ENCODE measurements around the gene ASRGL1.
A peak's percentile ranks its signal among the peaks of the same experiment; 100 is the strongest.

The ASRGL1 gene

GRCh38 chr11:62337303-62338181, at the start of gene ASRGL1:
TSS of gene ASRGL1 (plus strand) at chr11:62337448. CDS start at chr11:62337978, 530 bp downstream.
- TF ChIP-seq CTCF (IDR thresholded peaks at IDR 0.05; ENCODE audit: borderline replicate concordance, insufficient read depth, low read depth, low read length) = no peak
- peak within 1 kb of the TSS; percentile 74 for H3K4me3 ChIP-seq (ENCODE audit: low read depth, low read length)

- H3K4me3 ChIP-seq (ENCODE audit: low read depth, low read length) = no peak overlapping the region
These were observed 41.7 kb upstream of the ASRGL1 start for GRCh38 chr11:62295504-62295903.

GRCh38 chr11:62298975-62299374, 38.3 kb upstream of the ASRGL1 start, which contains the start of gene SCGB1D4:
TSS of gene SCGB1D4 (minus strand) at chr11:62299075. CDS start at chr11:62299010, 65 bp downstream.
- no peak for TF ChIP-seq CTCF (IDR thresholded peaks at IDR 0.05; ENCODE audit: borderline replicate concordance, insufficient read depth, low read depth, low read length)
- no peak within 1 kb of the TSS for H3K4me3 ChIP-seq (ENCODE audit: low read depth, low read length)

More at GRCh38 chr11:62295504-62295903, 41.7 kb upstream of the ASRGL1 start:
- no peak for TF ChIP-seq CTCF (IDR thresholded peaks at IDR 0.05; ENCODE audit: borderline replicate concordance, insufficient read depth, low read depth, low read length)

DNA sequence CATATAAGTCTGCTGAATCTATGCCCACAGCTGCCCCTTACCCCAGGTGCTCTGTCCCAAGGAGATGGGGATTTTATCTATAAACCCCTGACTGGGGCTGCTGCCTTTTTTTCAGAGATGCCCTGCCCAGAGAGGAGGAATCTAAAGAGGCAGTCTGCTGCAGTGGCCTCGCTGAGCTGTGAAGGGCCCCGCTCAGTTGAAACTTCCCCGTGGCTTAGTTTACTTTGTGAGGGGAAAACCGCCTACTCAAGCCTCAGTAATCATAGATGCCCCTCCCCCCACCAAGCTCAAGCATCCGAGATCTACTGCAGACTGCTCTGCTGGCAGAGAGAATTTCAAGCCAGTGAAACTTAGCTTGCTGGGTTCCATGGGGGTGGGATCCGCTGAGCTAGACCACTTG, 31.0 kb upstream of the ASRGL1 start:
- H3K4me3 ChIP-seq (ENCODE audit: low read depth, low read length) = no peak overlapping the region
- no peak for TF ChIP-seq CTCF (IDR thresholded peaks at IDR 0.05; ENCODE audit: borderline replicate concordance, insufficient read depth, low read depth, low read length)

DNA sequence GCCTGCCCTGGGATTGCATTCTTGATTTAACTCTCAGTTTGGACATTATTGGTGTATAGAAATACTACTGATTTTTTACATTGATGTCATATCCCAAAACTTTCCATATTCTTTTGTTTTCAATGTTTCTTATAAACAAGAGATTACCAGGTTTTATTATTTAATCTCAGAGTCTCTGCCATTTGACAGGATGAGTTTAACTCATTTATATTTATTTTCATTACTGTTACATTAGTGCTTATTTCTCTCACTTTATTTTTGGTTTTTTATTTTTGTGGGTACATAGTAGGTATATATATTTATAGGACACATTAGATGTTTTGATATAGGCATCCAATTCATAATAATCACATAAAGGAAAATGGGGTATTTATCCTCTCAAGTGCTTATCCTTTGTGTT, 29.3 kb upstream of the ASRGL1 start:
- TF ChIP-seq CTCF (IDR thresholded peaks at IDR 0.05; ENCODE audit: borderline replicate concordance, insufficient read depth, low read depth, low read length) = no peak

DNA sequence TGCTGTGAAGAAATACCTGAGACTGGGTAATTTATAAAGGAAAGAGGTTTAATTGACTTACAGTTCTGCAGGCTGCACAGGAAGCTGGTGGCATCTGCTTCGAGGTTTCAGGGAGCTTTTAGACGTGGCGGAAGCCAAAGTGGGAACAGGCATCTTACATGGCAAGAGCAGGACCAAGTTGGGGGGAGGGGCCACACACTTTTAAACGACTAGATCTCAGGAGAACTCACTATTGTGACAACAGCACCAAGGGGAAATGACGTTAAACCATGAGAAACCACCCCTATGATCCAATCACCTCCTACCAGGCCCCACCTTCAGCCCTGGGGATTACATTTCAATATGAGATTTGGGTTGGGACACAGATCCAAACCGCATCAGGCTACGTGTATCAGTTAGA, 27.3 kb upstream of the ASRGL1 start:
- no peak for TF ChIP-seq CTCF (IDR thresholded peaks at IDR 0.05; ENCODE audit: borderline replicate concordance, insufficient read depth, low read depth, low read length)
- no peak overlapping the region for H3K4me3 ChIP-seq (ENCODE audit: low read depth, low read length)

More for the DNA sequence above, 29.3 kb upstream of the ASRGL1 start:
- H3K4me3 ChIP-seq (ENCODE audit: low read depth, low read length) = no peak overlapping the region

- no peak for TF ChIP-seq CTCF (IDR thresholded peaks at IDR 0.05; ENCODE audit: borderline replicate concordance, insufficient read depth, low read depth, low read length)
- H3K4me3 ChIP-seq (ENCODE audit: low read depth, low read length) = no peak overlapping the region
These were observed 21.8 kb upstream of the ASRGL1 start for GRCh38 chr11:62315431-62315830.
